WTC11 (cell line): ENCODE data around the gene OIP5. TPM values are rescaled to one million over a fixed set of nuclear protein-coding genes. Genes with fewer than 3 reads are reported as not detected.
A peak's percentile ranks its signal among the peaks of the same experiment; 100 is the strongest.

Experiments
- ATAC-seq: fragments of 200-7000 bp; cut with Tn5 transposase; 2 replicates; pipeline ENCODE4 v1.10.0; 2021; ENCODE audit warnings: mild to moderate bottlenecking, moderate library complexity
- CTCF ChIA-PET: fragments of 300-600 bp; sonication (Branson Sonifier 250); formaldehyde crosslinking; loops from one replicate; lab custom pipeline; 2021; ENCODE audit warnings: antibody characterized with exemption; lab: Charles Lee
- POLR2A ChIA-PET: fragments of 350-600 bp; sonication (Branson Sonifier 250); formaldehyde crosslinking; loops from one replicate; lab custom pipeline; 2021; ENCODE audit warnings: antibody characterized with exemption; lab: Charles Lee
- DNase-seq: peaks from one replicate; pipeline ENCODE4 v3.0.0; 2021; ENCODE audit warnings: low spot score
- H3K27ac Mint-ChIP-seq: 2 replicates; pipeline ENCODE4 v1.8.0; 2021; ENCODE audit warnings: mixed read lengths
- H3K27me3 Mint-ChIP-seq: 2 replicates; pipeline ENCODE4 v1.8.0; 2021; ENCODE audit warnings: low read depth, mild to moderate bottlenecking, moderate library complexity, mixed read lengths
- H3K36me3 Mint-ChIP-seq: 2 replicates; pipeline ENCODE4 v1.8.0; 2021; ENCODE audit warnings: mixed read lengths
- H3K4me1 Mint-ChIP-seq: 2 replicates; pipeline ENCODE4 v1.8.0; 2022; ENCODE audit warnings: mixed read lengths
- H3K4me3 Mint-ChIP-seq: 2 replicates; pipeline ENCODE4 v1.8.0; 2021; ENCODE audit warnings: mild to moderate bottlenecking, moderate library complexity, mixed read lengths
- H3K9me3 Mint-ChIP-seq: 2 replicates; pipeline ENCODE4 v1.8.0; 2021; ENCODE audit warnings: mixed read lengths
- ATF6 ChIP-seq: sonication (generic); formaldehyde crosslinking; IDR thresholded peaks from 2 replicates; pipeline ENCODE4 v1.8.1; 2023; ENCODE audit warnings: mild to moderate bottlenecking, missing genetic modification reagents
- ELF4 ChIP-seq: sonication (generic); formaldehyde crosslinking; IDR thresholded peaks from 2 replicates; pipeline ENCODE4 v1.8.1; 2022; ENCODE audit warnings: low read depth, mild to moderate bottlenecking, moderate library complexity, missing genetic modification reagents
- GTF2I ChIP-seq: fragments of 250-450 bp; sonication (Bioruptor Pico); conservative IDR thresholded peaks from 2 replicates; pipeline ENCODE4 v1.4.0; 2021; ENCODE audit warnings: mild to moderate bottlenecking
- IRF2 ChIP-seq: sonication (generic); formaldehyde crosslinking; IDR thresholded peaks from 2 replicates; pipeline ENCODE4 v1.8.0; 2022; ENCODE audit warnings: low read depth, missing genetic modification reagents, borderline replicate concordance
- KAT7 ChIP-seq: sonication (generic); formaldehyde crosslinking; IDR thresholded peaks from 2 replicates; pipeline ENCODE4 v1.8.1; 2023; ENCODE audit warnings: missing genetic modification reagents, mild to moderate bottlenecking, borderline replicate concordance
- NR1H2 ChIP-seq: sonication (generic); formaldehyde crosslinking; IDR thresholded peaks from 2 replicates; pipeline ENCODE4 v1.9.0; 2021; ENCODE audit warnings: mild to moderate bottlenecking, moderate library complexity, missing genetic modification reagents
- NR3C1 ChIP-seq: sonication (generic); formaldehyde crosslinking; conservative IDR thresholded peaks from 2 replicates; pipeline ENCODE4 v1.8.1; 2023; ENCODE audit warnings: low read depth, mild to moderate bottlenecking, missing genetic modification reagents
- RORB ChIP-seq: fragments of 250-450 bp; sonication (Bioruptor Pico); IDR thresholded peaks from 2 replicates; pipeline ENCODE4 v1.9.0; 2021; ENCODE audit warnings: mild to moderate bottlenecking
- TCF7 ChIP-seq: sonication (generic); formaldehyde crosslinking; IDR thresholded peaks from 2 replicates; pipeline ENCODE4 v1.8.0; 2022; ENCODE audit warnings: mild to moderate bottlenecking, low read depth, missing genetic modification reagents, moderate library complexity
- TEAD4 ChIP-seq: sonication (generic); formaldehyde crosslinking; IDR thresholded peaks from 2 replicates; pipeline ENCODE4 v1.8.0; 2022; ENCODE audit warnings: mild to moderate bottlenecking, missing genetic modification reagents
- USF2 ChIP-seq: sonication (generic); formaldehyde crosslinking; IDR thresholded peaks from 2 replicates; pipeline ENCODE4 v1.8.1; 2023; ENCODE audit warnings: mild to moderate bottlenecking, missing genetic modification reagents, moderate library complexity
- ZNF121 ChIP-seq: sonication (generic); formaldehyde crosslinking; IDR thresholded peaks from 2 replicates; pipeline ENCODE4 v1.8.0; 2023; ENCODE audit warnings: missing genetic modification reagents
- ZNF138 ChIP-seq: sonication (generic); formaldehyde crosslinking; conservative IDR thresholded peaks from 2 replicates; pipeline ENCODE4 v1.8.1; 2022; ENCODE audit warnings: mild to moderate bottlenecking, moderate library complexity, missing genetic modification reagents
- ZNF219 ChIP-seq: sonication (generic); formaldehyde crosslinking; IDR thresholded peaks from 2 replicates; pipeline ENCODE4 v1.8.0; 2023; ENCODE audit warnings: missing genetic modification reagents, mild to moderate bottlenecking, borderline replicate concordance
- ZNF263 ChIP-seq: sonication (generic); formaldehyde crosslinking; IDR thresholded peaks from 2 replicates; pipeline ENCODE4 v1.8.1; 2022; ENCODE audit warnings: low read depth, mild to moderate bottlenecking, moderate library complexity, missing genetic modification reagents
- ZNF423 ChIP-seq: fragments of 250-450 bp; sonication (Bioruptor Pico); IDR thresholded peaks from 2 replicates; pipeline ENCODE4 v2.1.2; 2022; ENCODE audit warnings: mild to moderate bottlenecking, moderate library complexity
- total RNA-seq: library from RNA; stranded (reverse); gene quantifications from 3 replicates; pipeline ENCODE4 v1.2.3, GENCODE V29; 2021
- TF ChIP-seq, protein P1 (sequence below): sonication (generic); formaldehyde crosslinking; IDR thresholded peaks from 2 replicates; pipeline ENCODE4 v1.8.0; 2023; ENCODE audit warnings: missing genetic modification reagents
- TF ChIP-seq, protein P2 (sequence below): fragments of 250-450 bp; sonication (Bioruptor Pico); IDR thresholded peaks from 2 replicates; pipeline ENCODE4 v1.9.0; 2021; ENCODE audit warnings: mild to moderate bottlenecking

Gene OIP5
- total RNA-seq, 1 experiment from 2014 or later, result 33.7 TPM

DNA sequence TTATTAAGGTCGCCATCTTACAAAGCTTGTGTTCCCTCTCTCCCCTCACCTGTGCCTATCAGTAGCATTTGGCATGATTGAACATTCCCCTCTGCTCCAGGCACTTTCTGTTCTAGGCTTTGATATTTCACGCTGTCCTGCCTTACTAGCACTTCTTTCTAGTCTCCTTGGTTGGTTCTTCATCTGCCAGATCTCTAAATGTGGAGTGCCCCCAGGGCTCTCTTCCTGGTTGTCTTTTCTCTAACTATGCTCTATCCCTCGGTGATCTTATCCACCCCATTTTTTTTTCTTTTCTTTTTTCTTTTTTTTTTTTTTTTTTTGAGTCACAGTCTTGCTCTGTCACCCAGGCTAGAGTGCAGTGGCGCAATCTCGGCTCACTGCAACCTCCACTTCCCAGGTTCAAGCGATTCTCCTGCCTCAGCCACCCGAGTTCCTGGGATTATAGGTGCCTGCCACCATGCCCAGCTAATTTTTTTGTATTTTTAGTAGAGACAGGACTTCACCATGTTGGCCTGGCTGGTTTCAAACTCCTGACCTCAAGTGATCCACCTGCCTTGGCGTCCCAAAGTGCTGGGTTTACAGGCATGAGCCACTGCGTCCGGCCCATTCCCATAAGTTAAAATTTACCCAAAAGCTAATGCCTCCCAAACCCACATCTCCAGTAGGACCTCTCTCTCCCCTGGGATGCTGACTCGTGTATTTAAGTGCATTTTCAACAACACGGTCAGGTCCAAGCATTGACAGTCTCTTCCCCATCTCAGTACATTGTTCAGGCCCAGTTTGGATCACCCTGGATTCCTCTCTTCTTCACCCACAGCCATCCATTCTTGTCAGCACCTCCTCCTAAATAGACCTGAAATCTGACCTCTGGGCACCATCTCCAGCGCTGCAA, 5.5 kb upstream of the OIP5 start:
- no peaks in the 10 kb centered on the region for H3K27me3 Mint-ChIP-seq
- H3K4me1 Mint-ChIP-seq, result peaks cover 13% of the 10 kb centered on the region
- H3K27ac Mint-ChIP-seq, result peak overlapping the region; percentile 26; the same call in 1 of the 2 replicates
- peaks cover 49% of the 10 kb centered on the region for H3K36me3 Mint-ChIP-seq
- CTCF ChIA-PET, result no interaction called here
- ATAC-seq (no peak), DNase-seq (no peak)
- H3K9me3 Mint-ChIP-seq, result no peaks in the 10 kb centered on the region
- no peak overlapping the region for H3K4me3 Mint-ChIP-seq
- TF ChIP-seq ZNF423 (CRISPR knock-in tag) (no peak), ZNF263 (CRISPR knock-in tag) (no peak), KAT7 (CRISPR knock-in tag) (no peak), TEAD4 (no peak), ATF6 (CRISPR knock-in tag) (no peak), ELF4 (CRISPR knock-in tag) (no peak), GTF2I (CRISPR knock-in tag) (no peak), NR3C1 (CRISPR knock-in tag) (no peak), ZNF219 (CRISPR knock-in tag) (no peak), ZNF138 (CRISPR knock-in tag) (no peak), NR1H2 (CRISPR knock-in tag) (no peak), RORB (CRISPR knock-in tag) (no peak), IRF2 (CRISPR knock-in tag) (no peak)
- TF ChIP-seq, protein P1, sequence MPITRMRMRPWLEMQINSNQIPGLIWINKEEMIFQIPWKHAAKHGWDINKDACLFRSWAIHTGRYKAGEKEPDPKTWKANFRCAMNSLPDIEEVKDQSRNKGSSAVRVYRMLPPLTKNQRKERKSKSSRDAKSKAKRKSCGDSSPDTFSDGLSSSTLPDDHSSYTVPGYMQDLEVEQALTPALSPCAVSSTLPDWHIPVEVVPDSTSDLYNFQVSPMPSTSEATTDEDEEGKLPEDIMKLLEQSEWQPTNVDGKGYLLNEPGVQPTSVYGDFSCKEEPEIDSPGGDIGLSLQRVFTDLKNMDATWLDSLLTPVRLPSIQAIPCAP (CRISPR knock-in tag), result no peak
- TF ChIP-seq, protein P2, sequence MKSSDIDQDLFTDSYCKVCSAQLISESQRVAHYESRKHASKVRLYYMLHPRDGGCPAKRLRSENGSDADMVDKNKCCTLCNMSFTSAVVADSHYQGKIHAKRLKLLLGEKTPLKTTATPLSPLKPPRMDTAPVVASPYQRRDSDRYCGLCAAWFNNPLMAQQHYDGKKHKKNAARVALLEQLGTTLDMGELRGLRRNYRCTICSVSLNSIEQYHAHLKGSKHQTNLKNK (CRISPR knock-in tag), result no peak
- POLR2A ChIA-PET, result interaction anchor here (0.5 kb wide), 1 partner anchor 63 kb away, joined by 5 read pairs; no protein-coding TSS in a partner anchor

GRCh38 chr15:41337047-41337446, 4.7 kb upstream of the OIP5 start:
- TF ChIP-seq RORB (CRISPR knock-in tag) (no peak), ZNF121 (CRISPR knock-in tag) (peak; percentile 81), TCF7 (CRISPR knock-in tag) (no peak), USF2 (CRISPR knock-in tag) (no peak)
- H3K4me1 Mint-ChIP-seq, result peaks cover 13% of the 10 kb centered on the region
- no peak for ATAC-seq
- DNase-seq, result no peak
- POLR2A ChIA-PET, result interaction anchor here (0.5 to 0.7 kb wide), 3 partner anchors 59 to 515 kb away, joined by 4 to 11 read pairs (median 5); no protein-coding TSS in a partner anchor
- CTCF ChIA-PET, result no interaction called here
- no peak overlapping the region; the same call in 1 of the 2 replicates for H3K27ac Mint-ChIP-seq
- no peaks in the 10 kb centered on the region for H3K27me3 Mint-ChIP-seq
- no peak overlapping the region for H3K4me3 Mint-ChIP-seq
- peaks cover 40% of the 10 kb centered on the region for H3K36me3 Mint-ChIP-seq
- H3K9me3 Mint-ChIP-seq, result no peaks in the 10 kb centered on the region
